ENCODE results near the gene CHD1. TPM values are rescaled to one million over a fixed set of nuclear protein-coding genes. Genes with fewer than 3 reads are reported as not detected.

Gene CHD1
- total and polyA plus RNA-seq, 9 of the 15 experiments (the other 6 are each of a cell fraction or from before 2014, with no cell fraction given) = 27.3 to 133 (median 58.7) TPM

DNA sequence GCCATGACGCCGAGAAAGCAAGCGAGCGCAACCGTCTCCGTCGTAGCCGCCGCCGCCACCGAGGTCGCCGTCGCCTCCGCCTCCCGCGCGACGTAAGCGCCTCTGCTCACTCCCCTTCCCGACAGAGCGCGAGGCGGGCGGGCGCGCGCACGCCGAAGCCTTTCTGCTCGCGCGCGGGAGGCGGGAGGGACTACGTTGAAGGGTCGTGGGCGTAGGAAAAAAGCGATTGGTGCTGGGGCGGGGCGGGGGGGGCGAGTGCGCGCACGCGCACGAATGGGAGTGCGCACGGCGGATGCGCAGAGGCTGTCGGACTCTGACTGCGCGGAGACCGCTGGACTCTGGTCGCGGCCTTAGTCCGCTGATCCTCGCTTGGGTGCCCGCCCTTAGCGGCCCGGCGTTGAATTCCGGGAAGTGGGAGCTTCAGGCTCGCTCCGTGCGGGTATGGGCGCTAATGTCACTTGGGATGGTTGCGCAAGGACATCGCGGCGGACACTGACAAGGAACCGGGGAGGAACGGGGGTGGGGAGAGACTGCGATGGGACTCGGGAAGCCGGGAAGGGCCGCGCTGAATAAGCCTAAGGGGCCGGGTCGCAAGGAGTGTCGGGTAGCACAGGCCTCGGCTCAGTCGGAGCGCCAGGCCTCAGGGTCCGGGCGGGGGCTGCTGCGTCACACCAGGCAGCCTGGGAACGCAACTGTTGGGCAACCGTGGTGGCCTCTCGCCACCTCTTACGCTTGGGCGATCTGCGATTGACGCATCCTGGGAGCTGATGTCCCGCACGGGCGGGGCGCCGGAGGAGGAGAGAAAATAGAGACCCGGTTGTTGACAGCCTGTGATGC lies at the start of gene CHD1 (continued):
- 0 out of 2 replicates have a peak, but pooled peaks have one; percentile 51 for TF ChIP-seq RHOXF2B (CRISPR knock-in tag; conservative IDR thresholded peaks at IDR 0.05)
- TF ChIP-seq ETS2 (tag; IDR thresholded peaks at IDR 0.05; ENCODE audit: borderline replicate concordance, poor library complexity, severe bottlenecking) = no peak
- TF ChIP-seq YY1 (IDR thresholded peaks at IDR 0.05; ENCODE audit: borderline replicate concordance in 1 of 3, control insufficient read depth in 1 of 3, extremely low read depth in 1 of 3, insufficient read depth in 3 of 3, insufficient read length in 1 of 3, insufficient replicate concordance in 2 of 3, low read depth in 1 of 3, low read length in 2 of 3) = peak; percentile 64 to 95 (median 90)
- no peak for TF ChIP-seq NR3C1 (CRISPR knock-in tag; IDR thresholded peaks at IDR 0.05)
- TF ChIP-seq ZBTB17 (CRISPR knock-in tag; IDR thresholded peaks at IDR 0.05) = peak; percentile 90
- peak; percentile 98 for TF ChIP-seq CEBPG (CRISPR knock-in tag; IDR thresholded peaks at IDR 0.05)
- TF ChIP-seq CEBPG (tag; conservative IDR thresholded peaks at IDR 0.05 in 1 of 2, IDR thresholded peaks at IDR 0.05 in 1 of 2) = peak; percentile 99
- TF ChIP-seq, protein P1, sequence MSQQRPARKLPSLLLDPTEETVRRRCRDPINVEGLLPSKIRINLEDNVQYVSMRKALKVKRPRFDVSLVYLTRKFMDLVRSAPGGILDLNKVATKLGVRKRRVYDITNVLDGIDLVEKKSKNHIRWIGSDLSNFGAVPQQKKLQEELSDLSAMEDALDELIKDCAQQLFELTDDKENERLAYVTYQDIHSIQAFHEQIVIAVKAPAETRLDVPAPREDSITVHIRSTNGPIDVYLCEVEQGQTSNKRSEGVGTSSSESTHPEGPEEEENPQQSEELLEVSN (IDR thresholded peaks at IDR 0.05; ENCODE audit: borderline replicate concordance in 1 of 2, extremely low read depth in 1 of 2, insufficient read depth in 1 of 2, insufficient read length in 1 of 2, low read depth in 1 of 2, low read length in 1 of 2, poor library complexity in 1 of 2, severe bottlenecking in 1 of 2) = peak; percentile 48 to 65
- no peak for TF ChIP-seq HNRNPL (IDR thresholded peaks at IDR 0.05; ENCODE audit: low read depth, low read length)
- TF ChIP-seq ZBTB40 (IDR thresholded peaks at IDR 0.05) = peak; percentile 58
- no peak for TF ChIP-seq ZBTB40 (CRISPR knock-in tag; IDR thresholded peaks at IDR 0.05)
- no peak for TF ChIP-seq KAT2B (IDR thresholded peaks at IDR 0.05; ENCODE audit: low read depth, low read length)
- TF ChIP-seq ZNF316 (IDR thresholded peaks at IDR 0.05) = peak; percentile 73
- TF ChIP-seq HEY1 (CRISPR knock-in tag; IDR thresholded peaks at IDR 0.05; ENCODE audit: borderline replicate concordance) = no peak
- TF ChIP-seq ATF7 (IDR thresholded peaks at IDR 0.05) = peak; percentile 85
- TF ChIP-seq CHCHD3 (CRISPR knock-in tag; IDR thresholded peaks at IDR 0.05) = 0 out of 2 replicates have a peak, but pooled peaks have one; percentile 19
- TF ChIP-seq GATA2 (CRISPR knock-in tag; IDR thresholded peaks at IDR 0.05) = no peak
